Lower lobe of right lung (tissue), 2 donors: ENCODE measurements around the gene ARHGAP22. TPM values are rescaled to one million over a fixed set of nuclear protein-coding genes. Genes with fewer than 3 reads are reported as not detected.

ENCODE experiments used
- ATAC-seq, 2 donors: fragments of 200-7000 bp; cut with Tn5 transposase; one replicate each; pipeline ENCODE4 v1.9.1; 2020 to 2022; ENCODE audit warnings: mild to moderate bottlenecking in 2 of 2, moderate library complexity in 2 of 2
- DNase-seq: peaks from one replicate; pipeline ENCODE4 v3.0.0-alpha.2; 2020
- H3K27ac ChIP-seq: fragments of 200-600 bp; one replicate; pipeline ENCODE4 v1.8.0; 2022
- H3K27me3 ChIP-seq: fragments of 200-600 bp; one replicate; pipeline ENCODE4 v1.8.0; 2022; ENCODE audit warnings: low read depth
- H3K36me3 ChIP-seq: fragments of 200-600 bp; one replicate; pipeline ENCODE4 v1.8.0; 2022; ENCODE audit warnings: mild to moderate bottlenecking
- H3K4me1 ChIP-seq: fragments of 200-600 bp; one replicate; pipeline ENCODE4 v1.8.0; 2022
- H3K4me3 ChIP-seq: fragments of 200-600 bp; one replicate; pipeline ENCODE4 v1.8.0; 2022; ENCODE audit warnings: mild to moderate bottlenecking
- H3K9me3 ChIP-seq: fragments of 200-600 bp; one replicate; pipeline ENCODE4 v1.8.0; 2022
- CTCF ChIP-seq: fragments of 200-600 bp; IDR thresholded peaks from one replicate; pipeline ENCODE4 v1.8.0; 2022; ENCODE audit warnings: antibody characterized with exemption, mild to moderate bottlenecking
- intact Hi-C: fragments of 100-400 bp; cut with DNase I; formaldehyde crosslinking; loops from one replicate; pipeline ENCODE4 v1.11.0; 2022
- long read RNA-seq: library from polyadenylated mRNA; unstranded; transcript quantifications from one replicate; pipeline ENCODE4 v2.0.0, GENCODE V29; 2021
- total RNA-seq: library from RNA; stranded (reverse); fragmentation: NEBNext Ultra II Directional; extraction: Animal tissue kit (Norgen Biotek cat#: 25700); gene quantifications from one replicate; pipeline ENCODE4 v1.2.1, GENCODE V29; 2021
- donor health status: DM: no; HTN: yes; CAD: no; lungs with severe emphysema.

Gene ARHGAP22
- 9.6 TPM for total RNA-seq
- long read RNA-seq, transcript ARHGAP22-210 (2 exons, 1,951 nt), result major isoform, 5 of 32 reads
- long read RNA-seq, partial matches to known transcripts, result 7 of 32 reads
- long read RNA-seq, other reads (novel, unspliced or antisense), result 16 of 32 reads

GRCh38 chr10:48604991-48605508 is at the start of gene ARHGAP22:
ARHGAP22 (minus strand) TSS chr10:48605073; CDS start chr10:48604796, 277 bp downstream.
- peaks cover 26% of the 10 kb centered on the region for H3K4me1 ChIP-seq
- no peaks in the 10 kb centered on the region for H3K9me3 ChIP-seq
- DNase-seq, result no peak
- H3K36me3 ChIP-seq, result no peaks in the 10 kb centered on the region
- peak; percentile 82 for ATAC-seq
- intact Hi-C loops, result no loop called here
- H3K4me3 ChIP-seq, result peak within 1 kb of the TSS; percentile 52
- no peak for TF ChIP-seq CTCF
- peaks cover 13% of the 10 kb centered on the region for H3K27me3 ChIP-seq
- no peak within 1 kb of the TSS for H3K27ac ChIP-seq

- TF ChIP-seq CTCF, result no peak
- Histone ChIP-seq H3K27me3 (no peaks in the 10 kb centered on the region), H3K4me3 (no peak overlapping the region), H3K36me3 (no peaks in the 10 kb centered on the region), H3K9me3 (no peaks in the 10 kb centered on the region), H3K4me1 (peaks cover 17% of the 10 kb centered on the region), H3K27ac (no peak overlapping the region)
- intact Hi-C loops, result no loop called here
- DNase-seq (no peak), ATAC-seq (no peak)
These were observed 49.2 kb upstream of the ARHGAP22 start for GRCh38 chr10:48653944-48654698.

- no peak for TF ChIP-seq CTCF
- Histone ChIP-seq H3K9me3 (no peaks in the 10 kb centered on the region), H3K4me3 (no peak overlapping the region), H3K27me3 (no peaks in the 10 kb centered on the region), H3K27ac (no peak overlapping the region), H3K36me3 (no peaks in the 10 kb centered on the region), H3K4me1 (peaks cover 17% of the 10 kb centered on the region)
- intact Hi-C loops, result no loop called here
- DNase-seq (no peak), ATAC-seq (no peak)
These were observed 48.5 kb upstream of the ARHGAP22 start for GRCh38 chr10:48653347-48653746.

GRCh38 chr10:48652344-48652743 is 47.5 kb upstream of the ARHGAP22 start:
- peaks cover 17% of the 10 kb centered on the region for H3K4me1 ChIP-seq
- DNase-seq (no peak), ATAC-seq (no peak)
- TF ChIP-seq CTCF, result no peak
- no peak overlapping the region for H3K4me3 ChIP-seq
- no peaks in the 10 kb centered on the region for H3K27me3 ChIP-seq
- intact Hi-C loops, result no loop called here
- H3K36me3 ChIP-seq, result no peaks in the 10 kb centered on the region
- H3K27ac ChIP-seq, result no peak overlapping the region
- H3K9me3 ChIP-seq, result no peaks in the 10 kb centered on the region

- no peak for TF ChIP-seq CTCF
- no peak overlapping the region for H3K27ac ChIP-seq
- peaks cover 17% of the 10 kb centered on the region for H3K4me1 ChIP-seq
- H3K4me3 ChIP-seq, result no peak overlapping the region
- DNase-seq (no peak), ATAC-seq (no peak)
- H3K27me3 ChIP-seq, result no peaks in the 10 kb centered on the region
- no peaks in the 10 kb centered on the region for H3K9me3 ChIP-seq
- intact Hi-C loops, result no loop called here
- H3K36me3 ChIP-seq, result no peaks in the 10 kb centered on the region
These were observed 47.0 kb upstream of the ARHGAP22 start for GRCh38 chr10:48651839-48652238.
